ENCODE results near the gene MEX3D.
"Not testable (repeated sequence)": the region's sequence is repeated elsewhere in the genome, so short reads cannot be mapped to it uniquely, and the experiment has no call there.

MEX3D gene

DNA sequence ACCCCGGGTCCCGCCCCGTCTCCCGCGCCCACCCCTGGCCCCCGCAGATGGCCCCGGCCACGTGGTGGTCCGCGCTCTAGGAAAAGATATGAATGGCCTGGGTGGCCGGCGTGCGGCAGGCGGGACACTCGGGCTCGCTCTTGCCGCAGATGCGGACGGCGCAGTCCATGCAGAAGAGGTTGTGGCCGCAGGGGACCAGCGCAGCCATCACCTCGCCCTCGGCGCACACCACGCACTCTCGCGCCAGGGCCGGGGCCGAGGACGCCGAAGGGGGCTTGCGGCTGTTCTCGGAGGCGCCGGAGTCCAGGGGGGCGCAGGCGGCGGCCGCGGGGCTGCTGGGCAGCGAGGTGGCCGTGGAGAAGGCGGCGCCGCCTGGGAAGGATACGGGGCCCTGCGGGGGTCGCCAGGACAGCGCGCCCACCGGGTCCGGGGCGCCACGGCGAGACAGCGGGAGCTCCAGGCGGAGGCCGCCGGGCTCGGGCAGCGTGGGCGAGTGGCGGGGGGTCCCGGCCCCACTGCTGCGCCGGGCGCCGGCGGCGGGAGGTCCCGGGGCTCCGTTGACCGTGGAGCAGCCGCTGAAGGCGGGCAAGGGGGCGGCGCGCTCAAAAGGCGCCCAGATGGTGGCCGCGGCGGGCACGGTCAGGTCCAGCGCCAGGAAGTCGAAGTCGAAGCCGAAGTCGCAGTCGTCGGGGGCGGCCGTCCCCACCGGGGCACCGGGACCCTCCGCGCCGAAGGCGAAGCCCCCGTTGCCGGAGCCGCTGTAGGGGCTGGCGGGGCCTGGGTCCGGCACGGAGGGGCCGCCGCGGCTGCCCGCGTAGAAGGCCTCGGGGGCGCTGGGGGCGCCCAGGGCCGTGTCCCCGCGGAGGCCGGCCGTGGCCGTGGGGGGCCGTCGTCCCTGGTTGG, 12.4 kb downstream of the MEX3D start:
- TF ChIP-seq, protein P1, sequence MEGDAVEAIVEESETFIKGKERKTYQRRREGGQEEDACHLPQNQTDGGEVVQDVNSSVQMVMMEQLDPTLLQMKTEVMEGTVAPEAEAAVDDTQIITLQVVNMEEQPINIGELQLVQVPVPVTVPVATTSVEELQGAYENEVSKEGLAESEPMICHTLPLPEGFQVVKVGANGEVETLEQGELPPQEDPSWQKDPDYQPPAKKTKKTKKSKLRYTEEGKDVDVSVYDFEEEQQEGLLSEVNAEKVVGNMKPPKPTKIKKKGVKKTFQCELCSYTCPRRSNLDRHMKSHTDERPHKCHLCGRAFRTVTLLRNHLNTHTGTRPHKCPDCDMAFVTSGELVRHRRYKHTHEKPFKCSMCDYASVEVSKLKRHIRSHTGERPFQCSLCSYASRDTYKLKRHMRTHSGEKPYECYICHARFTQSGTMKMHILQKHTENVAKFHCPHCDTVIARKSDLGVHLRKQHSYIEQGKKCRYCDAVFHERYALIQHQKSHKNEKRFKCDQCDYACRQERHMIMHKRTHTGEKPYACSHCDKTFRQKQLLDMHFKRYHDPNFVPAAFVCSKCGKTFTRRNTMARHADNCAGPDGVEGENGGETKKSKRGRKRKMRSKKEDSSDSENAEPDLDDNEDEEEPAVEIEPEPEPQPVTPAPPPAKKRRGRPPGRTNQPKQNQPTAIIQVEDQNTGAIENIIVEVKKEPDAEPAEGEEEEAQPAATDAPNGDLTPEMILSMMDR (IDR thresholded peaks at IDR 0.05; ENCODE audit: control insufficient read depth, insufficient read depth, low read depth, low read length, missing control alignments): no peak
- H3K4me3 ChIP-seq (ENCODE audit: control insufficient read depth, low read depth, low read length): no peak overlapping the region
- DNase-seq (ENCODE audit: low read depth): no peak

DNA sequence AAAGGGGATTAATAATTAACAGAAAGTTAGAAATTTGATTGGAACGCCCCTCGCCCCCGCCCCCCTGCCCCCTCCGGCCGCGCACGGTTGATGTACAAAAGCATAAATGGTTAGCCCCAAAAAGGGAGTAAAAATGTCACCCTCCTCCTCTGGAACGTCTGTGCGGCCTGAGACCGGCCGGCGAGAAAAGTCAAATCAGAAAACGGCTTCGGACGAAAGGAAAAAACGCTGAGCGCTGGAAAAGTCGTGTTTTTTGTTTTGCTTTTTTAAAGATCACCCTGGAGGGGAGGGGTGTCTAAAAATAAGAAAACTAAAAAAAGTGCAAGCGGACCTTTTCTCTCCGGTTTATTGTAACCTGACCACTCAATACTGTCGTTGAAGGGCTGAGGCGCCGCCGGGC, 13.2 kb downstream of the MEX3D start:
- TF ChIP-seq, protein P1 (IDR thresholded peaks at IDR 0.05; ENCODE audit: control insufficient read depth, insufficient read depth, low read depth, low read length, missing control alignments): no peak
- H3K4me3 ChIP-seq (ENCODE audit: control insufficient read depth, low read depth, low read length): no peak overlapping the region
- DNase-seq (ENCODE audit: low read depth): no peak

DNA sequence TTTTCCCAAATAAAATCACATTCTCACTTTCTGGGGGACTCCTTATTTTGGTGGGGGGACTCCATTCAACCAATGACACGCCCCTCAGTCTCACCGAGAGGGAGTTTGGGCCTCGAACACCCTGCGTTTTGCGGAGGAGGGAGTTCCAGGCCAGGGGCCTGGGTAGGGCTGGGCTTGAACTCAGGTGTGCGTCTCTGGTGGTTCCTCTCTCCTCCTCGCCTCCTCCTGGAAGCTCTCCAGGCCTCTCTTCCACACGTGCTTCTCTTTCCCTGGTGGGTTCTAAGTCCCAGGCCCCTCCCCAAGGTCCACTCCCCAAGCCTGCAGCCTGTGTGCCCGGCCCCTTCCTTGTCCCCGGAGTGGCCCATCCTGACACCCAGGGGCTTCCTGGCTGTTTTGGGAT, 14.7 kb downstream of the MEX3D start:
- no peak overlapping the region for H3K4me3 ChIP-seq (ENCODE audit: control insufficient read depth, low read depth, low read length)
- TF ChIP-seq, protein P1 (IDR thresholded peaks at IDR 0.05; ENCODE audit: control insufficient read depth, insufficient read depth, low read depth, low read length, missing control alignments): no peak
- no peak for DNase-seq (ENCODE audit: low read depth)

DNA sequence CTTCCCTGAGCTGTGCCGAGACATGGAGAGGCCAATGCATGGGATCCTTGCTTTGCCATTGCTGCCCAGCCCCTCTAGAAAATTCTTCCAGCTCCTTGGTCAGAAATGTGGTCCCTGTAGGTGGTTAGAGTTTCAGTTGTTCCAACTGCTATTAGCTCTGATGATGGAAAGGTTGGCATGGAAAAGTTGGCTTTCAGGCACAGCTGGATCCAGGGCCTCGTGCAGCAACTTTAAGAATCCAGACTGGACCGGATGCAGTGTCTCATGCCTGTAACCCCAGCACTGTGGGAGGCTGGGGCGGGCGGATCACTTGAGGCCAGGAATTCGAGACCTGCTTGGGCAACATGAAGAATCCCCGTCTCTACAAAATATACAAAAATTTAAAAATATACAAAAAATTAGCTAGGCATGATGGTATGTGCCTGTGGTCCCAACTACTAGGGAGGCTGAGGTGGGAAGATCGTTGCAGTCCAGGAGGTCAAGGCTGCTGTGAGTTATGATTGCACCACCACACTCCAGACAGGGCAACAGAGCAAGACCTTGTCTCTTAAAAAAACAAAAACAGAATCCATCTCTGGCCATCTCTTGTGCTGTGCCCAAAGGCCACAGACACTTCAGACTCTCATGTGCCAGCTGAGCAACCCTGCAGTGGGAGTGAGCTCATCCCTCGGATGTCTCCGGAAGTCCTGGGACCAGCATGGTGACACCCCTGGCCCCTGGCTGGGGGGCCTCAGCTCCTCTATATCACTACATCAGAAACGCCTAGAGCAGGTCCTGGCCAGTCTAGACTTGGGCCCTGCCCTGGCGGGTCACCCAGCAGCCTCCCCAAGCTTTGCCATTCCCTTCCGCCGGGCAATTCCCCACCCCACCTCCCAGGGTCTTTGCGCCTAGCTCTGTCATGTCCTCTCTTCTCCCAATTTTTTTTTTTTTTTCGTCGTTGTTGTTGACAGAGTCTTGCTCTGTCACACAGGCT, 16.8 kb downstream of the MEX3D start:
- H3K4me3 ChIP-seq (ENCODE audit: control insufficient read depth, low read depth, low read length): no peak overlapping the region
- no peak for DNase-seq (ENCODE audit: low read depth)
- TF ChIP-seq, protein P1 (IDR thresholded peaks at IDR 0.05; ENCODE audit: control insufficient read depth, insufficient read depth, low read depth, low read length, missing control alignments): no peak

DNA sequence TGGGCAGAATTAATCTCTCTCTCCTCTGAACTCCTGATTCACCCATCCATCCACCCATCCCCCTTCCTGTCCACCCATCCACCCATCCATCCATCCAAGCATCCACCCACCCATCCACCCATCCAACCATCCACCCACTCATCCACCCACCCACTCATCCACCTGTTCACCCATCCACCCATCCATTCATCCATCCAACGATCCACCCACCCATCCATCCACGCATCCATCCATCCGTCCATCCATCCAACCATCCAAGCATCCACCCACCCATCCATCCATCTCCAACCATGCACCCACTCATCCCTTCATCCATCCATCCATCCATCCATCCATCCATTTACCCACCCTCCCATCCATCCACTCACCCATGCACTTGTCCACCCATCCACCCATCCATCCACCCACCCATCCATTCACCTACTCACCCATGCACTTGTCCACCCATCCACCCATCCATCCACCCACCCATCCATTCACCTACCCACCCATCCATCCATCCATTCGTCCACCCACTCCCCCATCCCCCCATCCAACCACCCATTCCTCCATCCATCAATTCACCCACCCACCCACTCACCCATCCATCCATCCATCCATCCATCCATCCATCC, 18.7 kb downstream of the MEX3D start:
- TF ChIP-seq, protein P1 (IDR thresholded peaks at IDR 0.05; ENCODE audit: control insufficient read depth, insufficient read depth, low read depth, low read length, missing control alignments): no peak
- H3K4me3 ChIP-seq (ENCODE audit: control insufficient read depth, low read depth, low read length): no peak overlapping the region
- no peak for DNase-seq (ENCODE audit: low read depth)

DNA sequence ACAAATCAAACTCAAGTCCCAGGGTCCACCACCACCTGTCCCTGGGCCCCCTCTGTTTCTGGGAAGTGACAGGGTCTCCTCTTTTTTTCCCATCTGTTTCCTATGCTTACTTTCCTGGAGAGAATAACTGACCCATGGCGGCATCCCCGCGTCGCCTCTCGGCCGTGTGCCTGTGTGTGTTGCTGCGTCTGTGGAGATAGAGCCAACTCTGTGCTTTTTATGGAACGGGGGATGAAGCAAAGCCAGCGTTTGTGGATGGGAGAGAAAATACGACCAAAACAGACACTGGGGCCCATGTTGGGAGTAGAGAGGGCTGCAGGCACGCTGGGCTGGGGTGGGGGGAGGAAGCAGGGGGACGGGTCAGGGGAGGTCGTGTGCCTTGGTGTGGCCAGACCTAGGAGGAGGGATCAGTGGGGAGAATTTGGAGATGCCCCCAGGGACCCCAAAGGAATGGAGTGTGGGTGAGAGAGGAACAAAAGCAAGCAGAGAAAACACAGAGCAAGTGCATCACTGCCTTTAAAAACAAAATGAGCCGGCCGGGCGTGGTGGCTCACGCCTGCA, 27.7 kb downstream of the MEX3D start:
- TF ChIP-seq, protein P1 (IDR thresholded peaks at IDR 0.05; ENCODE audit: control insufficient read depth, insufficient read depth, low read depth, low read length, missing control alignments): no peak
- DNase-seq (ENCODE audit: low read depth): no peak
- H3K4me3 ChIP-seq (ENCODE audit: control insufficient read depth, low read depth, low read length): no peak overlapping the region

DNA sequence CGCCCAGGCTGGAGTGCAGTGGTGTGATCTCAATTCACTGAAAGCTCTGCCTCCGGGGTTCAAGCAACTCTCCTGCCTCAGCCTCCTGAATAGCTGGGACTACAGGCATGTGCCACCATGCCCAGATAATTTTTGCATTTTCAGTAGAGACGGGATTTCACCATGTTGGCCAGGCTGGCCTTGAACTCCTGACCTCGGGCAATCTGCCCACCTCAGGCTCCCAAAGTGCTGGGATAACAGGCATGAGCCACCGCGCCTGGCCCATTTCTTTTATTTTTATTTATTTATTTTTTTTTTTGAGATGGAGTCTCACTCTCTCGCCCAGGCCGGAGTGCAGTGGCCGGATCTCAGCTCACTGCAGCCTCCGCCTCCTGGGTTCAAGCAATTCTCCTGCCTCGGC, 28.4 kb downstream of the MEX3D start:
- H3K4me3 ChIP-seq (ENCODE audit: control insufficient read depth, low read depth, low read length); DNase-seq (ENCODE audit: low read depth): not testable (repeated sequence)
